HCEC 1CT (cell line): ENCODE results near the gene ITM2C.

ENCODE experiments used
- DNase-seq: peaks from one replicate; pipeline ENCODE4 v3.0.0-alpha.2; 2017

Gene ITM2C, protein sequence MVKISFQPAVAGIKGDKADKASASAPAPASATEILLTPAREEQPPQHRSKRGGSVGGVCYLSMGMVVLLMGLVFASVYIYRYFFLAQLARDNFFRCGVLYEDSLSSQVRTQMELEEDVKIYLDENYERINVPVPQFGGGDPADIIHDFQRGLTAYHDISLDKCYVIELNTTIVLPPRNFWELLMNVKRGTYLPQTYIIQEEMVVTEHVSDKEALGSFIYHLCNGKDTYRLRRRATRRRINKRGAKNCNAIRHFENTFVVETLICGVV

DNA sequence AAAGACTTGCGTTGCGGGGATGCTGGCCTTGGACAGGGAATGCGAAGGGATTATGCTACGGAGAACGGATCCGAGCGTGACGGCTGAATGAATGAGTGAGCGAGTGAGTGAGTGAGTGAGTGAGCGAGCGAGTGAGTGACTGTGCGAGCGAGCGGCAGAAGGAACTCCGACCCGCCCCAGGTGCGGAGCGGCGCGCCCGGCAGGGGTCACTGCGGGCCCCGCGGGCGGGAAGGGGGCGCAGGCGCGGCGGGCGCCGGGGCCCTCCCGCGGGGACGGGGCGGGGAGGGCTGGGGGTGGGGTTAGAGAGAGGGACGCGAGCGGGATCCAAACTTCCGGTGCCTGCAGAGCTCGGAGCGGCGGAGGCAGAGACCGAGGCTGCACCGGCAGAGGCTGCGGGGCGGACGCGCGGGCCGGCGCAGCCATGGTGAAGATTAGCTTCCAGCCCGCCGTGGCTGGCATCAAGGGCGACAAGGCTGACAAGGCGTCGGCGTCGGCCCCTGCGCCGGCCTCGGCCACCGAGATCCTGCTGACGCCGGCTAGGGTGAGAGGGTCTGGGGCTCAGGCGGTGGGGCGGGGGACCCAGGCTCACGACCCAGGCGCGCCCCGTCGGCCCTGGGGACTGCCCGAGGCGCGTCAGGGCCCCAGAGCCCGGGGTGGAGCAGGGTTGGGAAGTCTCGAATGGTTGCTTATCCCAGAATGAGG is at the start of gene ITM2C:
ITM2C (plus strand) TSS at position 338 of the 702 bp plus-strand sequence; CDS start at position 422, 84 bp downstream.
- DNase-seq = peak; percentile 23

DNA sequence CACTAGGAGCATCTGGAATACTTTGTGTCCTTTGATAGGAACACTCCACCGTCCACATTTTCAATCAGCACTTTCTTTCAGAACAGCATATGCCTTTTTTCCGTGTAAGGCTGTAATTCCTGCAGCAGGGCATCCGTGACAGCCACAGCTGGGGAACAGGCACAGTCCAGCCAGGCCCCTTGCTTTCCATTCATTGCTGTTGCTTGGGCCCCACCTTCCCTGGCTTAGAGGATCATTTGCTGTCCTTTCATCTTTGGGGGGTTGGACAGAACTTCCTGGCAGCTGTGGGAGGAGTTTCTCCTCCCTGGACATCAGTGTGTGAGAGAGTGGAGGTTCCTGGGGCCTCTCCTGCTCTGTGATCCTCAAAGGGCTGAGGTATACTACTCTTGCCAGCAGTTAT is 49.7 kb upstream of the ITM2C start:
- no peak for DNase-seq

GRCh38 chr2:230816735-230817134 is 48.0 kb upstream of the ITM2C start:
- no peak for DNase-seq

- no peak for DNase-seq
These were observed 45.3 kb upstream of the ITM2C start for GRCh38 chr2:230819433-230819832.

GRCh38 chr2:230821261-230821990 is 43.3 kb upstream of the ITM2C start:
- DNase-seq = no peak

GRCh38 chr2:230821991-230822520 is 42.7 kb upstream of the ITM2C start:
- DNase-seq = no peak

DNA sequence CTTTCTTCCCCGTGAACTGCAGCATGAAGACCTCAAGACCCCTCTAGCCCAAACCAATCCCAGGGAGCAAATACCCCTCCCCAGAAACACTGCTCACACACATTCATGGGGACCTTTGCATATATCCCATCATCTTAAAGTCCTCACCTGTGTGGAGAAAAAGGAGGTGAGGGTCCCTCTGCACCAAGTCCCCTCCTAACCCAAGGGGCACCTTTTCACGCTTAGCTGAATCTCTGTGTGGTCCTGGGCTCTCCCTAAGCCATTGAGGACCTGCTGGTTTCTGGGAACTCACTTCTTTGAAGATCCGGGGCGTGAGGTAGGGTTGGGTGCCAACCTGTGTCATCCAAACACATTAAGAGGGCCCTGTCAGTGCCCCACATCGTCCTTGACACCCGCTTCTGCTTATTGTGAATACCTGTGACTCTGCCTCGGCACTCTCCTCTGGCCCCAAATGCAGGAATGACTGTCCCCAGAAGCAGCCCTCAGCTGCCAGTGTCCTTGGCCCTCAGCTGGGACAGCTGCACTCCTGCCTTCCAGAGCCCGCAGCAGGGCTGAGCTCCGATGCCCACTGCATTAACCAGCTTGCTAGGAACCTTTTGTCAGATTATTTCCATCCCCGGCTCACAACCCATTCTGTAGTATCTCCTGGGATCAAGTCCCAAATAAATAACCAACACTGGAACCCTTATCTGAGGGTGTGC is 41.3 kb upstream of the ITM2C start:
- no peak for DNase-seq

GRCh38 chr2:230824406-230824978 is 40.2 kb upstream of the ITM2C start:
- DNase-seq = peak; percentile 73

DNA sequence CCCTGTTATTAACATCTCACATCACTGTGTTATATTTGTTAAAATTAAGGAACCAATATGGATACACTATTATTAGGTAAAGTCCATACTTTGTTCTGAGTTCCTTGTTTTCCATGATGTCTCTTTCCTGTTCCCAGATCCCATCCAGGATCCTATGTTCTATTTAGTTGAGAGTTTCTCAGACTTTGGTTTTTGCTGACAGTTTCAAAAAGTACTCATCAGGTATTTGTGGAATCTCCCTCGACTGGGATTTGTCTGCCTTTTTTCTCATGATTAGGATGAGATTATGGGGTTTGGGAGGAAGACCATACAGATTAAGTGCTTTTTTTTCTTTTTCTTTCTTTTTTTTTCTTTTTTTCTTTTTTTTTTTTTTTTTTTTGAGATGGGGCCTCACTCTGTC is 39.4 kb upstream of the ITM2C start:
- no peak for DNase-seq

DNA sequence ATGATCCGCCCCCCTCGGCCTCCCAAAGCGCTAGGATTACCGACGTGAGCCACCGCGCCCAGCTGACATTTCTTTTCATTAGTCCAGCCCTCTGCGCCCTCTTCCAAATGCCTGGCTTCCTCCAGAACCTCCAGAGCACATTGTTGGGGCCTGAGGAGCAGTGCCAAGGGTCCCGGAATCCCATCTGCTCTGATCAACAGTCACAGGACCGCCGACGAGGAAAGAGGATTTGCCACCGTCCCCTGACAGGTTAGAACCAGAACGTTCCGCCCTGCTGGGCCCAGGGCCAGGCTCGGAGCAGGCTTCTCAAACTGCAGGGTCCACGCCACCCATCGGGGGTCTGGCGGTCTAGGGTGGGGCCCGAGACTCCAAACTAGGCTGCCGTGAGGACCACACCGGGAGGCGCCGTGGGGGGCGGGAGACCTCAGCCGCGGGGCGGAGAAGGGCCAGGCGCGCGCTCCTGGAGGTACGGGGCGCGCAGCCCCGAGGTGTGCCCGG is 36.9 kb upstream of the ITM2C start:
- DNase-seq = no peak

GRCh38 chr2:230828272-230828961 is 36.3 kb upstream of the ITM2C start:
- no peak for DNase-seq

DNA sequence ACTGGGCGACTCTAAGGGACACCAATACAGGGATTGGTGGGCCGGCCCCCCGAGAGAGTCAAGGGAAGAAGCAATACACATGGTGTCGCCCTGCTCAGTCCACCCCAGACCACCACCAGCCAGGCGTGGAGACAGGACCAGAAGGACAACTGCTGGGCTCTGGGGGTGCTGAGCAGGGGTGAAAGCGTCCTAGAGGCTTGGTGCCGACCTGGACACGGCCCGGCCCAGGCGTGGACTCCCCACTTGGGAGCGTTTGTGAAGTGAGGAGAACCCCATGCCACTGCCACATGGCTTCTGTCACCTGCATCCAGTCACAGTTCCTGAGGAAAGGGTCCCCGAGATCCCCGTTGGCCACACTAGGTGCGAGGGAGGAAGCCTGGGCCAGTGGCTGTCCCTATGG is 35.4 kb upstream of the ITM2C start:
- DNase-seq = no peak

- no peak for DNase-seq
These were observed 34.8 kb upstream of the ITM2C start for GRCh38 chr2:230829959-230830358.

DNA sequence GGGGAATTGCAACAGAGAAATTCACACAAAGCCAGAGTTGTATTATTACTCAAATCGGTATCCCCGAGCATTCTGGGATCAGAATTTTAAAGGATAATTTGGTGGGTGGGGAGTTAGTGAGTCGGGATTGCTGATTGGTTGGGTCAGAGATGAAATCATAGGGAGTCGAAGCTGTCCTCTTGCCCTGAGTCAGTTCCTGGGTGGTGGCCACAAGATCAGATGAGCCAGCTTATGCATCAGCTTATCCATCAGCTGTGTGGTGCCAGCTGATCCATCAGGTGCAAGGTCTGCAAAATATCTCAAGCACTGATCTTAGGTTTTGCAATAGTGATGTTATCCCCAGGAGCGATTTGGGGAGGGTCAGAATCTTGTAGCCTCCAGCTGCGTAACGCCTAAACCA is 34.3 kb upstream of the ITM2C start:
- no peak for DNase-seq

DNA sequence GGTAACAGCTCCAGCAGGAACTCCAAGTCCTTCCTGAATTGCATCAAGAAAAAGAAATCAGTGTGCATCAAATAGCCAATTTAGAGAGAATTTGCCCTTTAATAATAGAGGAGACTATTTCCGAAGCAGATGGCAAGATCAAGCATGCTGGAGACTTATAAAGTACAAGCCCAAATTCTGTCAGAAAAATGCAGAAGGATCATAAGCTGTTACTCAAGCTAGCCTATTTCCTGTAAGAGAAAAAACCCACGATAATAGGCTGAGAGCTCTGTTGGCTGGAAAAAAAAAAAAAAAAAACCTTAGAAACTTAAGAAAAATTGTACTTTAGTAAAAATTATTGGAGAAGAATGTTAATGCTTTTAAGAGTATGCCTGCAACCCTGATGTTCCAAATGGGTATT is 24.4 kb upstream of the ITM2C start:
- no peak for DNase-seq

- no peak for DNase-seq
These were observed 22.3 kb upstream of the ITM2C start for GRCh38 chr2:230842473-230842872.

DNA sequence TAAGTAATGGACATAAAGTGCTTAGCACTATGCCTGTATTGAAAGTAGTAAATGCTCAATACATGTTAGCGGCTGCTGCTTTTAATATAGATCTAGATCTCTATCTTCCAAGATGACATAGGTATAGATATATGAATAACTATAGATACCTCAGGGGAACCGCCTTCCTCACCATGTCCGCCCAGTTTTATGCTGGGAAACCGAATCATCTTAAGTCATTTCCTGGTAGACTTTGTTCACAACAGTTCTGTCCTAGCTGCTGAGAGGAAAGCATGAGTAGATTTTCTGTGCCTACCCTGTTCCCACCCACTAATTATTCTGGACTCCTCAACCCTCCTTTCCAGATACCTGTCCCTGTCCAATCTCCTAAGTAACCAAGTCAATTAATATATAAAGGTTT is 21.6 kb upstream of the ITM2C start:
- no peak for DNase-seq

GRCh38 chr2:230846360-230846759 is 18.4 kb upstream of the ITM2C start:
- DNase-seq = no peak

DNA sequence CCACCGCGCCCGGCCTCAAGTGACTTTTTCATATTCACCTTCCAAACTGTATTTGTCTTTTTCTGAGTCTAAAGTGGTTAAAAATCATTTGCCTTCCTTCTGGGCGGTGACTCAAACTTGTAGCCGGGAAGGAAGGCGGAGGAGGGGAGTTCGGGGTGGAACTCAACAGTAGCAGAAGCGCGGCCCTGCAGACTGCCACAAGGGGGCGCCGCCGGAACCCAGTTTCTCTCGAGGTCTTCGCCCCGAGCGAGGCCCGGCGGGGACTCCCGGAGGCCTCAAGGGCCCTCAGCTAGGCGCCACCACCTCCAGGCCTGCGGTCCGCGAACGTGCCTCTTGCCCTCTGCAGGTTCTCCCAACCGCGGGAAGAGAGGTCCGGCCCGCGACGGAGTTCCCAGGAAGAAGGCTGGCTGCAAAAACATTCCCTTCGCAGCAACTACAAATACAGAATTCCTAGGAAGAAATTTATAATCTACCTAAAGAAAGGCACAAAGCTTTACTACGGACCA is 16.8 kb upstream of the ITM2C start:
- DNase-seq = peak; percentile 80

- DNase-seq = no peak
These were observed 14.9 kb upstream of the ITM2C start for GRCh38 chr2:230849633-230850357.

DNA sequence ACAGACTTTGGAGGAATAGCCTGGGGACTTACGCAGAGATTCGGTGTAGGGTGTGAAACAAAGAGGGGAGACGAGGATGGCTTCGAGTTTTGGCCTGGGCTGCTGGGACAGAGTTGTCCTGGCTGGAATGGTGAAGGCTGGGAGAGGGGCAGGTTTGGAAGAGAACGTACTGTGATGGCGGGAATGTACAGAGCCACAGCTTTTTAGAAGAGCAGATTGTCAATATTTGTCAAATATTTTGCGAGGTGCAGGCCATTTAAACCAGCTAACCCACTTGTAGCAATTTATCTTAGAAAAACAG is 14.4 kb upstream of the ITM2C start:
- no peak for DNase-seq
